IMR-90 (cell line): ENCODE results near the gene PTPRC. TPM values are rescaled to one million over a fixed set of nuclear protein-coding genes. Genes with fewer than 3 reads are reported as not detected.
A peak's percentile ranks its signal among the peaks of the same experiment; 100 is the strongest.

ENCODE experiments used
- ATAC-seq: fragments of 200-7000 bp; cut with Tn5 transposase; 2 replicates; pipeline ENCODE4 v1.9.1; 2020; ENCODE audit warnings: low read depth, mild to moderate bottlenecking, moderate library complexity
- BruUV-seq: library from RNA; stranded (reverse); fragments of 400-500 nt; replicated peaks from 2 replicates; lab custom pipeline; 2021; lab: Mats Ljungman, UMichigan
- CTCF ChIA-PET: fragments of 300-600 bp; formaldehyde crosslinking; extraction: SDS; loops from one replicate; lab custom pipeline; 2021; ENCODE audit warnings: antibody characterized with exemption; lab: Yijun Ruan, JAX
- POLR2A ChIA-PET: fragments of 300-600 bp; sonication (Branson Sonifier 250); formaldehyde crosslinking; loops from one replicate; lab custom pipeline; 2022; ENCODE audit warnings: antibody characterized with exemption; ENCODE audit not compliant: unreplicated experiment; lab: Charles Lee
- DNase-seq: peaks from one replicate; pipeline ENCODE4 v3.0.0; 2013
- H2AFZ ChIP-seq: replicated peaks from 2 replicates; pipeline ENCODE3; 2013; ENCODE audit warnings: low read length, mild to moderate bottlenecking; ENCODE audit not compliant: poor library complexity
- H2AK5ac ChIP-seq: 2 replicates; pipeline ENCODE4 v1.6.1; 2013; ENCODE audit warnings: low read depth, low read length, inconsistent platforms
- H2AK9ac ChIP-seq: replicated peaks from 2 replicates; pipeline ENCODE3; 2013; ENCODE audit warnings: mild to moderate bottlenecking, low read depth, low read length, moderate library complexity; ENCODE audit not compliant: poor library complexity
- H2BK120ac ChIP-seq: 2 replicates; pipeline ENCODE4 v1.6.1; 2013; ENCODE audit warnings: low read depth, low read length, inconsistent platforms
- H2BK15ac ChIP-seq: 3 replicates; pipeline ENCODE4 v1.6.1; 2013; ENCODE audit warnings: low read depth, low read length, inconsistent platforms
- H2BK20ac ChIP-seq: 2 replicates; pipeline ENCODE4 v1.6.1; 2013; ENCODE audit warnings: low read depth, mild to moderate bottlenecking, inconsistent platforms, low read length, moderate library complexity
- H2BK5ac ChIP-seq: 2 replicates; pipeline ENCODE4 v1.6.1; 2013; ENCODE audit warnings: mild to moderate bottlenecking, low read depth, low read length, inconsistent platforms; ENCODE audit not compliant: poor library complexity, severe bottlenecking
- H3K14ac ChIP-seq: replicated peaks from 2 replicates; pipeline ENCODE4 v1.6.1; 2013; ENCODE audit warnings: low read depth, low read length, inconsistent platforms
- H3K18ac ChIP-seq: 2 replicates; pipeline ENCODE4 v1.6.1; 2013; ENCODE audit warnings: low read depth, low read length, control low read depth
- H3K23ac ChIP-seq: 2 replicates; pipeline ENCODE4 v1.6.1; 2013; ENCODE audit warnings: low read depth, low read length, inconsistent platforms
- H3K27ac ChIP-seq: 2 replicates; pipeline ENCODE4 v1.5.1; 2013; ENCODE audit warnings: mild to moderate bottlenecking, control low read depth, low read length; ENCODE audit not compliant: insufficient read depth
- H3K27me3 ChIP-seq: 2 replicates; pipeline ENCODE4 v1.6.1; 2013; ENCODE audit warnings: low read length; ENCODE audit not compliant: control insufficient read depth, insufficient read depth
- H3K36me3 ChIP-seq: 2 replicates; pipeline ENCODE4 v1.6.1; 2013; ENCODE audit warnings: low read length, mixed read lengths; ENCODE audit not compliant: control insufficient read depth, insufficient read depth
- H3K4ac ChIP-seq: 2 replicates; pipeline ENCODE4 v1.6.1; 2013; ENCODE audit warnings: low read depth, low read length, inconsistent platforms
- H3K4me1 ChIP-seq: 2 replicates; pipeline ENCODE4 v1.6.1; 2013; ENCODE audit warnings: low read length, mixed read lengths; ENCODE audit not compliant: control insufficient read depth, insufficient read depth
- H3K4me2 ChIP-seq: 2 replicates; pipeline ENCODE4 v1.6.1; 2013; ENCODE audit warnings: low read depth, mild to moderate bottlenecking, control low read depth, low read length, moderate library complexity
- H3K4me3 ChIP-seq: 2 replicates; pipeline ENCODE4 v1.5.1; 2013; ENCODE audit warnings: low read depth, mild to moderate bottlenecking, control low read depth, low read length, moderate library complexity; ENCODE audit not compliant: insufficient read depth
- H3K56ac ChIP-seq: 2 replicates; pipeline ENCODE4 v1.6.1; 2013; ENCODE audit warnings: low read length, inconsistent platforms; ENCODE audit not compliant: insufficient read depth; ENCODE audit errors: extremely low read depth
- H3K79me1 ChIP-seq, 2 experiments: 2 replicates each; pipeline ENCODE4 v1.6.1; 2013; ENCODE audit warnings: low read length in 2 of 2, inconsistent platforms in 1 of 2, low read depth in 1 of 2
- H3K9ac ChIP-seq: 2 replicates; pipeline ENCODE4 v1.6.1; 2013; ENCODE audit warnings: low read depth, low read length, control low read depth
- H3K9me1 ChIP-seq: 2 replicates; pipeline ENCODE4 v1.6.1; 2013; ENCODE audit warnings: low read length, inconsistent platforms; ENCODE audit not compliant: insufficient read depth
- H3K9me3 ChIP-seq: 2 replicates; pipeline ENCODE4 v1.6.1; 2013; ENCODE audit warnings: low read length; ENCODE audit not compliant: control insufficient read depth, insufficient read depth
- H4K20me1 ChIP-seq: 2 replicates; pipeline ENCODE4 v1.6.1; 2013; ENCODE audit warnings: low read length, inconsistent platforms; ENCODE audit not compliant: insufficient read depth
- H4K5ac ChIP-seq: 2 replicates; pipeline ENCODE4 v1.6.1; 2013; ENCODE audit warnings: mild to moderate bottlenecking, low read depth, low read length, control low read depth
- H4K8ac ChIP-seq, 2 experiments: 2 replicates each; pipeline ENCODE4 v1.6.1; 2013; ENCODE audit warnings: low read depth in 2 of 2, low read length in 2 of 2, control low read depth in 1 of 2, inconsistent platforms in 1 of 2
- H4K91ac ChIP-seq: 2 replicates; pipeline ENCODE4 v1.6.1; 2013; ENCODE audit warnings: low read depth, low read length, inconsistent platforms; ENCODE audit not compliant: insufficient read depth
- BHLHE40 ChIP-seq: fragments of 150-350 bp; IDR thresholded peaks from 2 replicates; pipeline ENCODE4 v1.6.1; 2016; ENCODE audit warnings: mild to moderate bottlenecking, low read depth, low read length
- CEBPB ChIP-seq: IDR thresholded peaks from 2 replicates; pipeline ENCODE4 v1.6.1; 2012; ENCODE audit warnings: low read depth, low read length, improper control_type of control experiment
- ELK1 ChIP-seq: fragments of 150-350 bp; IDR thresholded peaks from 2 replicates; pipeline ENCODE4 v1.6.1; 2016; ENCODE audit warnings: low read depth, mild to moderate bottlenecking, low read length, moderate library complexity, borderline replicate concordance
- FOS ChIP-seq: fragments of 150-350 bp; IDR thresholded peaks from 2 replicates; pipeline ENCODE4 v1.6.1; 2016; ENCODE audit warnings: low read depth, low read length
- MAFK ChIP-seq: IDR thresholded peaks from 2 replicates; pipeline ENCODE4 v1.6.1; 2012; ENCODE audit warnings: low read depth, low read length, improper control_type of control experiment
- MAZ ChIP-seq: IDR thresholded peaks from 2 replicates; pipeline ENCODE4 v1.6.1; 2012; ENCODE audit warnings: low read depth, mild to moderate bottlenecking, low read length, improper control_type of control experiment, moderate library complexity, borderline replicate concordance
- NFE2L2 ChIP-seq: fragments of 150-350 bp; IDR thresholded peaks from 2 replicates; pipeline ENCODE4 v1.6.1; 2016; ENCODE audit warnings: low read depth, mild to moderate bottlenecking, low read length
- RCOR1 ChIP-seq: IDR thresholded peaks from 2 replicates; pipeline ENCODE4 v1.6.1; 2012; ENCODE audit warnings: mild to moderate bottlenecking, low read length, improper control_type of control experiment; ENCODE audit not compliant: insufficient replicate concordance
- USF2 ChIP-seq: fragments of 150-350 bp; IDR thresholded peaks from 2 replicates; pipeline ENCODE4 v1.6.1; 2017; ENCODE audit warnings: mild to moderate bottlenecking, antibody characterized with exemption, low read length, low read depth
- WGBS, 2 experiments: methylation state at CpG; one replicate each; pipeline versions ENCODE4 v1.1.5 to v1.1.7; 2013; ENCODE audit warnings: missing lambda C conversion rate in 2 of 2; ENCODE audit not compliant: insufficient read length in 1 of 2; ENCODE audit errors: extremely low coverage in 2 of 2; 5-methylcytosine and 5-hydroxymethylcytosine counted together
- dilution Hi-C: fragments of 300-500 bp; cut with HindIII; formaldehyde crosslinking; loops from one replicate; pipeline ENCODE4 v1.14.3; 2018; ENCODE audit warnings: low sequenced_read_pairs; ENCODE audit not compliant: unreplicated experiment
- in situ Hi-C: fragments of 300-500 bp; cut with MboI; formaldehyde crosslinking; loops from 3 replicates; pipeline ENCODE4 v1.14.3; 2019; ENCODE audit warnings: low sequenced_read_pairs, inconsistent platforms, mixed read lengths
- intact Hi-C: fragments of 100-400 bp; cut with micrococcal nuclease; formaldehyde crosslinking; loops from 2 replicates; pipeline ENCODE4 v1.10.0; 2022
- polyA plus RNA-seq, 3 experiments: library from polyadenylated mRNA; depleted of rRNA; stranded (reverse); fragments of >200 nt; gene quantifications; 2 replicates each; pipeline ENCODE4 v1.2.3, GENCODE V29; 2012; ENCODE audit warnings: low replicate concordance in 1 of 3
- total RNA-seq: library from RNA; depleted of rRNA; stranded (reverse); fragments of >200 nt; gene quantifications from 2 replicates; pipeline ENCODE4 v1.2.3, GENCODE V29; 2012

PTPRC gene
- total and polyA plus RNA-seq, 2 of the 4 experiments (the other 2 are of a cell fraction) = not detected

GRCh38 chr1:198669023-198669698 is 30.3 kb downstream of the PTPRC start:
- Histone ChIP-seq H3K4ac (peak overlapping the region; percentile 89), H2AFZ (no peak overlapping the region), H3K23ac (0 out of 2 replicates have a peak overlapping the region, but pooled peaks have one; percentile 73), H3K4me1 (peaks cover 10% of the 10 kb centered on the region), H3K9me1 (peaks cover 3% of the 10 kb centered on the region; the same call in 1 of the 2 replicates), H3K4me3 (no peak overlapping the region), H3K9ac (no peak overlapping the region), H3K56ac (peak overlapping the region; percentile 65; the same call in 1 of the 2 replicates), H2AK5ac (peak overlapping the region; percentile 89), H2BK20ac (peak overlapping the region; percentile 98), H3K18ac (peak overlapping the region; percentile 97; the same call in 1 of the 2 replicates), H2BK120ac (peak overlapping the region; percentile 95), H3K14ac (no peak overlapping the region), H3K9me3 (no peaks in the 10 kb centered on the region), H3K79me1 (no peaks in the 10 kb centered on the region), H3K27ac (peak overlapping the region; percentile 57; the same call in 1 of the 2 replicates), H2BK5ac (peak overlapping the region; percentile 95), H2BK15ac (peak overlapping the region; percentile 81; the same call in 1 of the 3 replicates), H3K27me3 (no peaks in the 10 kb centered on the region), H4K5ac (peak overlapping the region; percentile 78; the same call in 1 of the 2 replicates), H2AK9ac (no peak overlapping the region), H4K8ac (peak overlapping the region in 1 of 2 experiments; percentile 93; a peak in 2 of 4 replicates), H4K91ac (peak overlapping the region; percentile 86), H4K20me1 (no peaks in the 10 kb centered on the region), H3K36me3 (no peaks in the 10 kb centered on the region), H3K4me2 (peak overlapping the region; percentile 39)
- BruUV-seq = no TSS peak
- POLR2A ChIA-PET = no interaction called here
- in situ Hi-C loops (no loop called here), dilution Hi-C loops (no loop called here), intact Hi-C loops (loop anchor here (2.0 kb wide), 1 partner anchor 172 kb away; no protein-coding TSS in a partner anchor)
- peak; percentile 59 for TF ChIP-seq NFE2L2
- peak; percentile 94 for TF ChIP-seq RCOR1
- TF ChIP-seq FOS = peak; percentile 95
- TF ChIP-seq MAFK = peak; percentile 68
- TF ChIP-seq ELK1 = no peak
- TF ChIP-seq USF2 = no peak
- TF ChIP-seq BHLHE40 = peak; percentile 82
- TF ChIP-seq MAZ = no peak
- TF ChIP-seq CEBPB = peak; percentile 71
- CTCF ChIA-PET = no interaction called here
- ATAC-seq = peak; percentile 87
- no CpG with 5 or more reads among the region's 5 CpGs for whole genome bisulfite sequencing, 2 experiments
- peak; percentile 95 for DNase-seq
